SK-N-MC (cell line): ENCODE measurements around the gene ZNF878.

ENCODE experiments used
- EZH2 ChIP-seq: fragments of 200-600 bp; sonication (generic); IDR thresholded peaks from one replicate; pipeline ENCODE4 v1.6.1; 2017; ENCODE audit warnings: antibody characterized with exemption
- FOXP2 ChIP-seq: optimal IDR thresholded peaks from 2 replicates; pipeline ENCODE3; 2011; ENCODE audit warnings: mild to moderate bottlenecking, moderate library complexity; ENCODE audit not compliant: insufficient read depth; ENCODE audit errors: extremely low read length, control extremely low read depth
- POLR2AphosphoS5 ChIP-seq: IDR thresholded peaks from 2 replicates; pipeline ENCODE4 v1.6.1; 2012; ENCODE audit warnings: mild to moderate bottlenecking, low read depth, low read length, borderline replicate concordance

GRCh38 chr19:12092956-12093355 is 40.2 kb upstream of the ZNF878 start:
- TF ChIP-seq EZH2: no peak
- no peak for TF ChIP-seq POLR2AphosphoS5
- no peak for TF ChIP-seq FOXP2
